K562 (cell line): ENCODE results near the gene DNAJB13. TPM values are rescaled to one million over a fixed set of nuclear protein-coding genes. Genes with fewer than 3 reads are reported as not detected.

Experiments
- CHD1 ChIP-seq: fragments of 200-600 bp; sonication (generic); IDR thresholded peaks from one replicate; pipeline ENCODE4 v1.6.1; 2012; ENCODE audit warnings: mild to moderate bottlenecking, moderate library complexity, low read length, inconsistent platforms
- CREM ChIP-seq: IDR thresholded peaks from 2 replicates; pipeline ENCODE4 v1.6.1; 2014; ENCODE audit warnings: antibody characterized with exemption, low read depth
- GATAD2A ChIP-seq: fragments of 450-650 bp; IDR thresholded peaks from 2 replicates; pipeline ENCODE4 v1.6.1; 2017
- MCM7 ChIP-seq, 2 experiments: fragments of 450-650 bp; IDR thresholded peaks; 2 replicates each; pipeline ENCODE4 v1.6.1; 2016 to 2018
- MEIS2 ChIP-seq: fragments of 450-650 bp; IDR thresholded peaks from 2 replicates; pipeline ENCODE4 v1.6.1; 2014; ENCODE audit warnings: mild to moderate bottlenecking; ENCODE audit not compliant: partially characterized antibody
- NFXL1 ChIP-seq: fragments of 450-650 bp; formaldehyde crosslinking; IDR thresholded peaks from 2 replicates; pipeline ENCODE4 v1.4.0; 2021; ENCODE audit warnings: mild to moderate bottlenecking
- PHB2 ChIP-seq: fragments of 450-650 bp; IDR thresholded peaks from 2 replicates; pipeline ENCODE4 v1.6.1; 2017; ENCODE audit warnings: low read depth
- POLR2A ChIP-seq: fragments of 450-650 bp; conservative IDR thresholded peaks from 2 replicates; pipeline ENCODE4 v1.6.1; 2016
- RCOR1 ChIP-seq, 2 experiments: IDR thresholded peaks; 2 replicates each; pipeline ENCODE4 v1.6.1; 2012; ENCODE audit warnings: low read depth in 2 of 2, low read length in 2 of 2, borderline replicate concordance in 1 of 2, improper control_type of control experiment in 1 of 2
- RFX5 ChIP-seq: IDR thresholded peaks from 2 replicates; pipeline ENCODE4 v1.6.1; 2011; ENCODE audit warnings: low read depth, mild to moderate bottlenecking, improper control_type of control experiment, low read length
- SMARCA4 ChIP-seq: fragments of 450-650 bp; IDR thresholded peaks from 2 replicates; pipeline ENCODE4 v1.6.1; 2016
- TAF1 ChIP-seq: IDR thresholded peaks from 2 replicates; pipeline ENCODE4 v1.6.1; 2011; ENCODE audit warnings: mild to moderate bottlenecking, low read length, moderate library complexity; ENCODE audit not compliant: insufficient read depth, control insufficient read depth, severe bottlenecking; ENCODE audit errors: extremely low read depth
- ZFPM2 ChIP-seq: fragments of 250-450 bp; sonication (Bioruptor Pico); IDR thresholded peaks from 2 replicates; pipeline ENCODE4 v1.5.1; 2022; ENCODE audit warnings: mild to moderate bottlenecking
- ZNF217 ChIP-seq: sonication (generic); formaldehyde crosslinking; IDR thresholded peaks from 2 replicates; pipeline ENCODE4 v1.8.0; 2022; ENCODE audit warnings: mild to moderate bottlenecking, missing genetic modification reagents
- ZNF274 ChIP-seq: IDR thresholded peaks from 2 replicates; pipeline ENCODE4 v1.6.1; 2011; ENCODE audit warnings: low read depth, mild to moderate bottlenecking, low read length, moderate library complexity, borderline replicate concordance
- polyA plus RNA-seq, 8 experiments: library from polyadenylated mRNA; depleted of rRNA in 4 of 8; stranded (reverse) in 5 of 8; unstranded in 3 of 8; fragments of >200 nt; fragmentation: Nextera tagmentation in 2 of 8; fragmentation: Illumina TruSeq in 1 of 8; extraction: Ambion mirVana in 2 of 8; extraction: Trizol in 1 of 8; gene quantifications; 2 replicates each; pipeline versions ENCODE4 v1.2.1 to v1.2.3, GENCODE V29; 2011 to 2014; ENCODE audit warnings: inconsistent platforms in 1 of 8, missing spikeins in 1 of 8
- total RNA-seq, 7 experiments: library from RNA; depleted of rRNA in 6 of 7; stranded (reverse); fragments of >200 nt in 6 of 7; fragmentation: Illumina TruSeq in 2 of 7; extraction: Trizol in 2 of 7; gene quantifications; 2 replicates each; pipeline versions ENCODE4 v1.2.1 to v1.2.3, GENCODE V29; 2011 to 2021; ENCODE audit warnings: low replicate concordance in 1 of 7
- TF ChIP-seq, protein P1 (sequence below): sonication (generic); formaldehyde crosslinking; IDR thresholded peaks from 2 replicates; pipeline ENCODE4 v1.8.0; 2022; ENCODE audit warnings: mild to moderate bottlenecking, missing genetic modification reagents
- TF ChIP-seq, protein P2 (sequence below): fragments of 450-650 bp; formaldehyde crosslinking; IDR thresholded peaks from 2 replicates; pipeline ENCODE4 v1.4.0; 2022; ENCODE audit warnings: missing genetic modification characterization
- TF ChIP-seq, protein P3 (sequence below): fragments of 250-450 bp; sonication (Bioruptor Pico); IDR thresholded peaks from 2 replicates; pipeline ENCODE4 v1.4.0; 2020; ENCODE audit warnings: mild to moderate bottlenecking
- TF ChIP-seq, protein P4 (sequence below), 2 experiments: IDR thresholded peaks; 2 replicates each; pipeline ENCODE4 v1.6.1; 2012; ENCODE audit warnings: improper control_type of control experiment in 2 of 2, low read depth in 2 of 2, low read length in 2 of 2, borderline replicate concordance in 1 of 2
- TF ChIP-seq, protein P5 (sequence below): fragments of 450-650 bp; IDR thresholded peaks from 2 replicates; pipeline ENCODE4 v1.6.1; 2016; ENCODE audit warnings: low read depth, mild to moderate bottlenecking, moderate library complexity

DNAJB13 gene
- total and polyA plus RNA-seq, 9 of the 15 experiments (the other 6 are each of a cell fraction or from before 2014, with no cell fraction given) = 0.14 TPM; not detected in 8

DNA sequence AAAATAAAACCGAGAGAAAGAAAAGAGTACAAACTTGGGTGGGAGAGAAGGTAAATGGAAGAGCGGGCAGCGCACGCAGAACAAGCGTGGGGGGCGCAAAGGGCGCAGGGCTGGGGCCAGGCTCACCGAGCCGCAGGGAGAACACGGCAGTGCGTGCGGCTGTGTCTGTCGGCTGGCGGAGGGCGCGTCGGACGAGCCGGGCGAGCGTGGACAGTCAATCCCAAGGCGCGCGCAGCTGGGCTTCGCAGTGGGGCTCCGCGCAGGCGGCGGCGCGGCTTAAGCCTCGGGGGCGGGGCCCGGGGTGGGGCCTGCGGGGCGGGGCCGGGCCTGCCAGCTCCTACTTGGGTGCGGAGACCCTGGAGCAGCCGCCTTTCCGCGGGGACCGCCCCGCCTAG lies 31.8 kb downstream of the DNAJB13 start, which contains the start of gene UCP2 (continued):
- TF ChIP-seq, protein P1, sequence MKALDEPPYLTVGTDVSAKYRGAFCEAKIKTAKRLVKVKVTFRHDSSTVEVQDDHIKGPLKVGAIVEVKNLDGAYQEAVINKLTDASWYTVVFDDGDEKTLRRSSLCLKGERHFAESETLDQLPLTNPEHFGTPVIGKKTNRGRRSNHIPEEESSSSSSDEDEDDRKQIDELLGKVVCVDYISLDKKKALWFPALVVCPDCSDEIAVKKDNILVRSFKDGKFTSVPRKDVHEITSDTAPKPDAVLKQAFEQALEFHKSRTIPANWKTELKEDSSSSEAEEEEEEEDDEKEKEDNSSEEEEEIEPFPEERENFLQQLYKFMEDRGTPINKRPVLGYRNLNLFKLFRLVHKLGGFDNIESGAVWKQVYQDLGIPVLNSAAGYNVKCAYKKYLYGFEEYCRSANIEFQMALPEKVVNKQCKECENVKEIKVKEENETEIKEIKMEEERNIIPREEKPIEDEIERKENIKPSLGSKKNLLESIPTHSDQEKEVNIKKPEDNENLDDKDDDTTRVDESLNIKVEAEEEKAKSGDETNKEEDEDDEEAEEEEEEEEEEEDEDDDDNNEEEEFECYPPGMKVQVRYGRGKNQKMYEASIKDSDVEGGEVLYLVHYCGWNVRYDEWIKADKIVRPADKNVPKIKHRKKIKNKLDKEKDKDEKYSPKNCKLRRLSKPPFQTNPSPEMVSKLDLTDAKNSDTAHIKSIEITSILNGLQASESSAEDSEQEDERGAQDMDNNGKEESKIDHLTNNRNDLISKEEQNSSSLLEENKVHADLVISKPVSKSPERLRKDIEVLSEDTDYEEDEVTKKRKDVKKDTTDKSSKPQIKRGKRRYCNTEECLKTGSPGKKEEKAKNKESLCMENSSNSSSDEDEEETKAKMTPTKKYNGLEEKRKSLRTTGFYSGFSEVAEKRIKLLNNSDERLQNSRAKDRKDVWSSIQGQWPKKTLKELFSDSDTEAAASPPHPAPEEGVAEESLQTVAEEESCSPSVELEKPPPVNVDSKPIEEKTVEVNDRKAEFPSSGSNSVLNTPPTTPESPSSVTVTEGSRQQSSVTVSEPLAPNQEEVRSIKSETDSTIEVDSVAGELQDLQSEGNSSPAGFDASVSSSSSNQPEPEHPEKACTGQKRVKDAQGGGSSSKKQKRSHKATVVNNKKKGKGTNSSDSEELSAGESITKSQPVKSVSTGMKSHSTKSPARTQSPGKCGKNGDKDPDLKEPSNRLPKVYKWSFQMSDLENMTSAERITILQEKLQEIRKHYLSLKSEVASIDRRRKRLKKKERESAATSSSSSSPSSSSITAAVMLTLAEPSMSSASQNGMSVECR (CRISPR knock-in tag) = peak; percentile 29; the same call in 1 of the 2 replicates
- TF ChIP-seq ZNF274 = no peak
- no peak for TF ChIP-seq MCM7 (IDR thresholded peaks at IDR 0.05)
- TF ChIP-seq TAF1 = peak; percentile 63
- TF ChIP-seq RCOR1 (IDR thresholded peaks at IDR 0.05; ENCODE audit: borderline replicate concordance in 1 of 2, low read depth in 2 of 2, low read length in 2 of 2) = no peak
- TF ChIP-seq MEIS2 = peak; percentile 2
- TF ChIP-seq GATAD2A = no peak
- TF ChIP-seq SMARCA4 = no peak
- TF ChIP-seq NFXL1 = no peak
- TF ChIP-seq, protein P2, sequence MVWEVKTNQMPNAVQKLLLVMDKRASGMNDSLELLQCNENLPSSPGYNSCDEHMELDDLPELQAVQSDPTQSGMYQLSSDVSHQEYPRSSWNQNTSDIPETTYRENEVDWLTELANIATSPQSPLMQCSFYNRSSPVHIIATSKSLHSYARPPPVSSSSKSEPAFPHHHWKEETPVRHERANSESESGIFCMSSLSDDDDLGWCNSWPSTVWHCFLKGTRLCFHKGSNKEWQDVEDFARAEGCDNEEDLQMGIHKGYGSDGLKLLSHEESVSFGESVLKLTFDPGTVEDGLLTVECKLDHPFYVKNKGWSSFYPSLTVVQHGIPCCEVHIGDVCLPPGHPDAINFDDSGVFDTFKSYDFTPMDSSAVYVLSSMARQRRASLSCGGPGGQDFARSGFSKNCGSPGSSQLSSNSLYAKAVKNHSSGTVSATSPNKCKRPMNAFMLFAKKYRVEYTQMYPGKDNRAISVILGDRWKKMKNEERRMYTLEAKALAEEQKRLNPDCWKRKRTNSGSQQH (CRISPR knock-in tag) = peak; percentile 50; the same call in 1 of the 2 replicates
- no peak for TF ChIP-seq ZNF217 (CRISPR knock-in tag)
- TF ChIP-seq, protein P3, sequence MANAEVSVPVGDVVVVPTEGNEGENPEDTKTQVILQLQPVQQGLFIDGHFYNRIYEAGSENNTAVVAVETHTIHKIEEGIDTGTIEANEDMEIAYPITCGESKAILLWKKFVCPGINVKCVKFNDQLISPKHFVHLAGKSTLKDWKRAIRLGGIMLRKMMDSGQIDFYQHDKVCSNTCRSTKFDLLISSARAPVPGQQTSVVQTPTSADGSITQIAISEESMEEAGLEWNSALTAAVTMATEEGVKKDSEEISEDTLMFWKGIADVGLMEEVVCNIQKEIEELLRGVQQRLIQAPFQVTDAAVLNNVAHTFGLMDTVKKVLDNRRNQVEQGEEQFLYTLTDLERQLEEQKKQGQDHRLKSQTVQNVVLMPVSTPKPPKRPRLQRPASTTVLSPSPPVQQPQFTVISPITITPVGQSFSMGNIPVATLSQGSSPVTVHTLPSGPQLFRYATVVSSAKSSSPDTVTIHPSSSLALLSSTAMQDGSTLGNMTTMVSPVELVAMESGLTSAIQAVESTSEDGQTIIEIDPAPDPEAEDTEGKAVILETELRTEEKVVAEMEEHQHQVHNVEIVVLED = peak; percentile 42; the same call in 1 of the 2 replicates
- TF ChIP-seq CREM = peak; percentile 74
- TF ChIP-seq, protein P4, sequence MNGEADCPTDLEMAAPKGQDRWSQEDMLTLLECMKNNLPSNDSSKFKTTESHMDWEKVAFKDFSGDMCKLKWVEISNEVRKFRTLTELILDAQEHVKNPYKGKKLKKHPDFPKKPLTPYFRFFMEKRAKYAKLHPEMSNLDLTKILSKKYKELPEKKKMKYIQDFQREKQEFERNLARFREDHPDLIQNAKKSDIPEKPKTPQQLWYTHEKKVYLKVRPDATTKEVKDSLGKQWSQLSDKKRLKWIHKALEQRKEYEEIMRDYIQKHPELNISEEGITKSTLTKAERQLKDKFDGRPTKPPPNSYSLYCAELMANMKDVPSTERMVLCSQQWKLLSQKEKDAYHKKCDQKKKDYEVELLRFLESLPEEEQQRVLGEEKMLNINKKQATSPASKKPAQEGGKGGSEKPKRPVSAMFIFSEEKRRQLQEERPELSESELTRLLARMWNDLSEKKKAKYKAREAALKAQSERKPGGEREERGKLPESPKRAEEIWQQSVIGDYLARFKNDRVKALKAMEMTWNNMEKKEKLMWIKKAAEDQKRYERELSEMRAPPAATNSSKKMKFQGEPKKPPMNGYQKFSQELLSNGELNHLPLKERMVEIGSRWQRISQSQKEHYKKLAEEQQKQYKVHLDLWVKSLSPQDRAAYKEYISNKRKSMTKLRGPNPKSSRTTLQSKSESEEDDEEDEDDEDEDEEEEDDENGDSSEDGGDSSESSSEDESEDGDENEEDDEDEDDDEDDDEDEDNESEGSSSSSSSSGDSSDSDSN (IDR thresholded peaks at IDR 0.05; ENCODE audit: borderline replicate concordance in 1 of 2, low read depth in 2 of 2, low read length in 2 of 2) = peak; percentile 25 to 91; a peak in 1 of 4 replicates
- TF ChIP-seq, protein P5, sequence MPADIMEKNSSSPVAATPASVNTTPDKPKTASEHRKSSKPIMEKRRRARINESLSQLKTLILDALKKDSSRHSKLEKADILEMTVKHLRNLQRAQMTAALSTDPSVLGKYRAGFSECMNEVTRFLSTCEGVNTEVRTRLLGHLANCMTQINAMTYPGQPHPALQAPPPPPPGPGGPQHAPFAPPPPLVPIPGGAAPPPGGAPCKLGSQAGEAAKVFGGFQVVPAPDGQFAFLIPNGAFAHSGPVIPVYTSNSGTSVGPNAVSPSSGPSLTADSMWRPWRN = no peak
- no peak for TF ChIP-seq ZFPM2
- TF ChIP-seq PHB2 = no peak
- TF ChIP-seq CHD1 = peak; percentile 62
- no peak for TF ChIP-seq RFX5
- TF ChIP-seq POLR2A = peak; percentile 75; the same call in 1 of the 2 replicates
